GM19239 (cell line): Measurements from ENCODE around the gene ARHGDIA.
A peak's percentile ranks its signal among the peaks of the same experiment; 100 is the strongest.

Source experiments
- DNase-seq: peaks from one replicate; pipeline ENCODE4 v3.0.0; 2011; ENCODE audit warnings: low spot score; ENCODE audit not compliant: insufficient read length
- FAIRE-seq: peaks from 2 replicates; lab custom pipeline; 2011; peaks lifted over from hg19 to GRCh38; lab: Jason Lieb, UNC

The ARHGDIA gene

DNA sequence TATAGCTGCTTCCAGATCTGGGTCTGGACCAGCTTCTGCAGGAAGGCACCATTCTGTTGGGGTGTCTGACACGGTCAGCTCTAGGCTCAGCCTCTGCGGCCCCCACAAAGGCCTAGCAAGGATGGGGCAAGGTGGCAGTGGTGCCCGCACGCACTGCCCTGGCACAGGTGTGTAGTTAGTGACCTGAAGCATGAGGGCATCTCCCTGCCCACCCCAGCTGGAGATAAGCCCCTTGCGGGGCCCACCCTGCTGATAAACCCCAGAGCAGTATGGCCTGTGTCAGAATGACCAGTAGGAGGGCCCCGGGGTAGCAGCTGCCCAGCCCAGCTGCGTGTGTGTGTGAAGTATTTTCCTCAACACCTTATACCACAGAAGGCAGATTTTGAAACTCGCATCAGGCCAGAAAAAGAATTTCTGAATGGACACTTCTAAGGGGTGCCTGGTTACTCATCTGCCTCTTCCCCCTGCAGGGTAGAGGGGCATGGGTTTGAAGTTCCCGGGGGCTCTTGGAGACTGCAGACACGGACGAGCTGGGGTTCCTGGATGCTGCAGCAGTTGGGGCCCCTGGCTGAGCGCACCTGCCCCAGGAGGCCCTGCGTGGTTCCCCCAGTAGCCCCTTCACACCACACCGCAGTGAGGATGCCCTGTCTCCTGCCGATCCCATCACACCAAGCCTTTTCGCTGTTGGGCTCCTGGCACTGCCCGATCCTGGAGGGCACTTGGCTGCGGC, 4.5 kb downstream of the ARHGDIA start:
- DNase-seq (no peak), FAIRE-seq (no peak)

DNA sequence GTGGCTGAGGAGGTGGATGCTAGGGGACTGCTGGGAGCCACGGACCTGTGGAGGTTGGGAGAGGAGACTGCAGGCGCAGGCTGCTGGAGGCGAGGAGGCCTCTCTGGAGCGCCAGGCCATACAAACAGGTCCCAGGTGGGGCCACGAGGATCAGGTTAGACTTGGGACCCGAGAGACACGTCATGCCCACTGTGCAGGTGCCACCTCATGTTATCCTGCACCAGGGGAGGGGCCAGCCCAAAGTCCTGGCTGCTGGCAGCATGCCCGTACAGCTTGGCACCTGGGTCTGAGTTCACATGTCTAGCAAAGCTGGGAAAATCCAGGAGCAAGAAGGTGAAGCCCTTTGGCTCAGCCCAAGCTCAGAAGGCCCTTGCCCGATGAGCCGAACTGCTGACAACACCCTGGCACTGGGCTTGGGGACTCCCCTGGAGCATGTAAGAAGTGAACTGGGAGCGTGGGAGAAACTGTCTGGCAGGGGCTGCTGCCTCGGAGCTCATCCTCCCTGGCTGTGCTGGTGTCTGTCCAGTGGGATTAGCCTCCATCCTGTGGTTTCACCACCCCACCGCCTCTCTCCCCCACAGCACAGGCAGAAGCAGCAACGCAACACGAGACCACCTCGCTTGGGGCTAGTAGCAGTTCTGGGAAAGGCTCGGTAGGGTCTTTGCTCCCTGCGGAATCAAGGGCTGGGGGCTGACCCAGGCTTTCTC, 5.3 kb downstream of the ARHGDIA start:
- FAIRE-seq (no peak), DNase-seq (no peak)

DNA sequence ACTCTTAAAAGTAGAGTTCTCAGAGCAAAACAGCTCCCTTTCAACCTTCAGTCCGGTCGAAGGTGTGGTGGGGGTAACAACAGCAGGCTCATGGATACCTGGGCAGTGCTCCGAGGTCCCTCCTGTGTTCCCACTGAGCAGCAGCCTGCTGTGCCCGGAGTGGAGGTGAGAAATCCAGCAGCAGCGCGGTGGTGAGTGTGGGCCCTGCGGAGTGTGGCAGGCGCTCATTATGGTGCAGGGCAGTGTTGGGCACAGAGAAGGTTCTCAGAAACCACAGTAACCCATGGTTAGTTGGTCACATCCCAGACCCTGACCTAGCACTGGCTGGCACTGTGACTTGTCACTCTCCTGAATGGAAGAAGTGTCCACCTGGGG, 5.8 kb downstream of the ARHGDIA start:
- FAIRE-seq (no peak), DNase-seq (no peak)

DNA sequence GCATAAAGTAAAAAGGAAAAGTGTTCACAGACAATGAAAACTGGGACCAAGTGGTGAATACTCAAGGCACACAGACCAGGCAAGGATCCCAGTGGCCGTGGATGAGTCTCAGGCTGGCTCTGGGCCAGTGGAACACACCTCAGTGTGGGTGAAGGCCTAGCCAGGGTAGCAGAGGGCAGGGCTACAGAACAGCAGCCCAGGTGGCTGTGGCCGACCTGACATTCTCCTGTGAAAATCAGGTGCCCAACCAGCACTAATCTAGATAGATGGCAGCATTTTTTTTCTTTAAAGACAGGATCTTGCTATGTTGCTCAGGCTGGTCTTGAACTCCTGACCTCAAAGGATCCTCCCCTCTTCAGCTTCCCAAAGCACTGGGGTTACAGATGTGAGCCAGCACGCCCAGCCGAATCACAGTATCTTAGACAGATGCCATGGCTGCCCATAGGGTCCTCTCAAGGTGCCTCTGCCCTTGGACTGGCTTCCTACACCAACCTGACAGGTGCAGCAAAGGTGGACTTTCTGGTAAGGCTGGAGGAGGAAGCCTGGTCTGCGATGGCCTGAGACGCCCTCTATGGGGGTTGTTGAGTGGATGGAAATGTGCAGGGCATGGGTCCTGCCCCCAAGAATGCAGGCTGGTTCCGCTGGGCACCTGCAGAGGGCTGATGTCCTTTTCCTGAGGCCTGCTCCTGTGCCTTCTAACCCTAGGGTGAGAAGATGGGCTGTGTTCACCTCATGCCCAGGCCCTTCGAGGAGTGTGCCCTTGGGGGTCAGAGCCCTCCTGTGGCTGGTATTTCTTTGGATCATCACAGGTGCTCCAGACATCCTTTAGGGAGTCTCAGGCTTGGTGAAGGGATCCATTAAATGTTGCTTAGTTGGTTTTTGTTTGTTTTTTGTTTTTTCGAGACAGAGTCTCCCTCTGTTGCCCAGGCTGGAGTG, 7.0 kb downstream of the ARHGDIA start:
- no peak for FAIRE-seq

DNA sequence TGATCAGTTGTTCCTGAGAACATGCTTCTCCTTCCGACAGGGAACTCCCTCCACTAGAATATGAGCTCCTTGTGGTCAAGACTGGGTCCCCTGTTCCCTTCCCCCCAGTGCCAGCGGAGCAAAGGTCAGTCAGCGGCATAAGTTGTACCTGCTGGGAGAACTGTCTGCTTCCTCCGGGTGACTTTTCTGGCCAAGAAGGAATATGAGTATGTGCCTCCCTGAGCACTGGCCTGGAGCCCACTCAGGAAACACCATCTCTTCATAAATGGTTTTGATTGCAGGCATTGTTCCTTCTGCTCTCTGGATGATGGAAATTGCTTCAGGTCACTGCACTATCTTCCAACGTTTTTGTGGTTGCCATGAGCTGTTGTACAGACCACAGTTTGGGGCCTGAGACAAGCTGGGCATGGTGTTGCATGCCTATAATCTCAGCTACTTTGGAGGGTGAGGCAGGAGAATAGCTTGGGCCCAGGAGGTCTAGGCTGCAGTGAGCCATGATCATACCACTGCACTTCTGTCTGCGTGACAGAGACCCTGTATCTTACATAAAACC, 7.9 kb downstream of the ARHGDIA start:
- FAIRE-seq (no peak), DNase-seq (no peak)

More for the DNA sequence above, 7.0 kb downstream of the ARHGDIA start:
- DNase-seq: no peak

DNA sequence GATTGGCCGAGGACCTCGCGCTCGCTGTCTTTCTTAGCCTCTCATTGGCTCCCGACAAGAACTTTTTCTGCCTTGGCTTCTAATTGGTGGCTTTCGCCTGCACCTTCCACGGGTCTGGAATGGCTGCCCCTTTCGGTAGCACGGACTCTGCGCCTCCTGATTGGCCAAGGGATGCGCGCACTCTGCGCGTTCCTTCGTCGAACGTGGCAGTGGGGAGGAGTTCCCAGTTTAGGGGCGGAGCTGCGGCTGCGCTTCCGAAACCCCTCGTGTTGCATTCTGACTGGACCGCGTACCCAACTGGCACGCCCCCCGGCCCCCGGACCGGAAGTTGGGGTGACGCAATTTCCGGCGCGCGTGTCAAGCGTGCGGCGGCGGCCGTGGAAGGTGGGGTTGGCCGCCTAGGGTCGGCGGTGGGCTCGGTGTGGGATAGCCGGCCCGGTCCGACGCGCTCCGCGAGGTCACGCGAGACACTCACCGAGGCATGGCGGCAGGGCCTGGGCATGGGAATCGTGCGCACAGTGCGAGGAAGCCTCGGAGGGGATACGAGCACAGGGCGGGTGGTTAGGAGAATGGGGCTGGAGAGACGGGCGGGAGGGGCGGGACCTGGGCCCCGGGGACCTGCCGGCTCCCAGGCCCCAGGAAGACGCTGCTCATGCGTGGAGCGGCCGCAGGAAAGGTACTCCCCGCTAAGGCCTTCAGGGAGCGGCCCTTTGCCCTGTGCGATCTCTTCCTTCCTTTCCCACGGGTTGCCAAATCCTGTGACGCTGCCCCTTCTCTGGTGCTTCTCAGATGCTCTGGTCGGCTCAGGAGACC, 10.2 kb downstream of the ARHGDIA start:
- DNase-seq (peak; percentile 100), FAIRE-seq (peak; percentile 97)

DNA sequence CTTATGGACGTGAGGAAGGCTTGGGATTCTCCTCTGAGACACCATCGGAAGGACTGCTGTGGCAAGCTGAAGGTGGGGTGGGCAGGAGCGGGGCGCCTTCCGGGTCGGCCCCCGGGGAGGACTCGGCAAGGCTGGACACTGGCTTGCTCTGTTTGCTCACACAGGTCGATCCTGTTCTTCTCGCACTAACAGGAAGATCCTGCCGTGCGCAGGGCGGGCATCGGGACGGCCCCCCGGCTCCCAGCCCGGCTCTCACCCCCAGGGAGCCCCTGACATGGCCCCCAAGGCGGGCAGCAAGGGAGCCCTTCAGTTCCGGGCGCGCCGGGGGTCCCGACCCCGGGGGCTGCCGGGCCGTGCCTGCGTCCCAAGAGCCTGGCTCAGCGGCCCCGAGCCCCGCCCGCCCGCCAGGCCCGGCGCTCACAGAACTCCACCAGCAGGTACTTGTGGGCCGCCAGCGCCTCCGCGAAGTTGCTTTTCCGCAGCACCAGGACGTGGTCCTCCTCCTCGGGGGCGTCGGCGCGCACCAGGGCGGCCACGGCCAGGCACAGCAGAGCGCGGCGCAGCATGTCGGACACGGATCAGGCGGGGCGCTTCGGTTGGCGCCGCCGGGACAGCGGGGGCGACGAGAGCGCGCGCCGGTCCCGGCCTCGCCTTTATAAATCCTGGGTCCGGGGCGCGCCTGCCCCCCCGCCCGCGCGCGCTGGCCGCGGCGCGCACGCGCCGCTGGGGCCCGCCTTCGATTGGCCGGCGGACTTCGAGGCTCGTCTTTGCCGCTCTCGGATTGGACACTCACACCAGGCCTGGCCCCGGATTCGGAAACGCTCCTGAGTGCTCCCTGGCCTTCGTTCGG, 11.0 kb downstream of the ARHGDIA start, which contains the start of gene P4HB:
Gene P4HB, minus strand, starts transcription at position 630 of the 850 bp plus-strand sequence. Its CDS starts 64 bp downstream, at position 566.
- no peak for FAIRE-seq
- DNase-seq: no peak

DNA sequence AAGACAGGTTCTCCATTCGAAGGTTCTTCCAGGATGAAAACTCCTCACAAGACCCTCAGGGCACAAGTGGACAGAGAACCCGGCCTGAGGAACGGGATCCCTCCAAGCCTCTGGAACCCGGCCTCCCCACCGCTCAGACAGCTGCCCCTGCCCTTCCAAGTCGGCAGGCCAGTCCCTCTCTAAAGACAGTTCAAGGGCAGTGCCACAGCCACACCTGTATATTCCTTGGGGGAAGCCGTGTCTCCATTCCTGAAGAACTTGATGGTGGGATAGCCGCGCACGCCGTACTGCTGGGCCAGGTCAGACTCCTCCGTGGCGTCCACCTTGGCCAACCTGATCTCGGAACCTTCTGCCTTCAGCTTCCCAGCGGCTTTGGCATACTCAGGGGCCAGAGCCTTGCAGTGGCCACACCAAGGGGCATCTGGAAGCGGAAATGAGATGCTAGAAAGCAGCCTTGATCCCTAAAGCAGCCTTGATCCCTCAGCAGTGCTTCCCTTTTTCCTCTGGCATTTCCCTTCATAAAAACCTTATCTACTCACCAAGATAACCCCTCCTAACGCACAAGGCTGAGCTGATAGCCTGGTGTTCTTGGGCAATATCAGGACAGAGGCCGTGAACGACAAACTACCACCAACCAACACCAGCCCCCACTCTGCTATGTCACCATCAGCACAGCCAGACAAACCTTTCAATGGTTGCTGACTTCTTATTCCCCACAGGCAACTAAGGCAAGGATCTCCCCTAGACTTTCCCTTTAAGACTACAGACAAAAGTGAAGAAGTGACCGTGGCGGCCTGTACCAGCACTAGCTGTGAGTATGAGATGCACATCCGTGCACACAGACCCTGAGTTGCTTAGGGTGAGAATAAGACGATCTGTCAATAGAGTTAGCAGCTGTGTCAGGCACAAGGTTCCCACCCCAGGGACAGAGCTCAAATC, 11.9 kb downstream of the ARHGDIA start:
- FAIRE-seq (no peak), DNase-seq (no peak)

DNA sequence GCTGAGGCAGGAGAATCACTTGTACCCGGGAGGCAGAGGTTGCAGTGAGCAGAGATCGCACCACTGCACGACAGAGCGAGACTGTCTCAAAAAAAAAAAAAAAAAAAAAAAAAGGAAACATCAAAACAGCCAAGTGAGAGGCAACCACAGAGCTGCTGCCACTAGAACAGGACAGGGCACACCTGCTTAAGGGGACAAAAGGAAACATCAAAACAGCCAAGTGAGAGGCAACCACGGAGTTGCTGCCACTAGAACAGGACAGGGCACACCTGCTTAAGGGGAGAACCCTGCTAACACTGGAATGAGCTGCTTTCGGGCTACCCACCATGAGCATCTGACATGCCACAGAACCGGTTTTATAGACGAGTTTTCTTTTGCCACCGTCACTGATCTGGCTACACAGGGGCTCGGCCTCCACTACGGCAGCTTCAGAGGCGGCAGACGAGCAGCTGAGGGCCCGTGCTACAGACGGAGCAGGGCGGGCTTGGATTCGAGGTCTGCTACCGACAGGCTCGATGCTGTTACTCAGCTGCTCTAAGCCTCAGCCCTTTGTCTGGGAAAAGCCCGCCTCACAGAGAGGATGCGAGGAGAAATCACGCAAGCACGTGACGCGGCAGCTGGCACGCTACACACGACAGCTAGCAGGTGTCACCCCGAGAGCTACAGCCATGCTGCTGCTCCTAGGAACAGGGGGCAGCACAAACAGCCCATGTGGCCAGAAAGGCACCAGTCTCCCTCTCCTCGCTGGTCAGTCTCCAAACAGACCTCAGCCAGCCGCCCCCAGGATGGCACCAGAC, 12.8 kb downstream of the ARHGDIA start:
- no peak for FAIRE-seq
- no peak for DNase-seq

DNA sequence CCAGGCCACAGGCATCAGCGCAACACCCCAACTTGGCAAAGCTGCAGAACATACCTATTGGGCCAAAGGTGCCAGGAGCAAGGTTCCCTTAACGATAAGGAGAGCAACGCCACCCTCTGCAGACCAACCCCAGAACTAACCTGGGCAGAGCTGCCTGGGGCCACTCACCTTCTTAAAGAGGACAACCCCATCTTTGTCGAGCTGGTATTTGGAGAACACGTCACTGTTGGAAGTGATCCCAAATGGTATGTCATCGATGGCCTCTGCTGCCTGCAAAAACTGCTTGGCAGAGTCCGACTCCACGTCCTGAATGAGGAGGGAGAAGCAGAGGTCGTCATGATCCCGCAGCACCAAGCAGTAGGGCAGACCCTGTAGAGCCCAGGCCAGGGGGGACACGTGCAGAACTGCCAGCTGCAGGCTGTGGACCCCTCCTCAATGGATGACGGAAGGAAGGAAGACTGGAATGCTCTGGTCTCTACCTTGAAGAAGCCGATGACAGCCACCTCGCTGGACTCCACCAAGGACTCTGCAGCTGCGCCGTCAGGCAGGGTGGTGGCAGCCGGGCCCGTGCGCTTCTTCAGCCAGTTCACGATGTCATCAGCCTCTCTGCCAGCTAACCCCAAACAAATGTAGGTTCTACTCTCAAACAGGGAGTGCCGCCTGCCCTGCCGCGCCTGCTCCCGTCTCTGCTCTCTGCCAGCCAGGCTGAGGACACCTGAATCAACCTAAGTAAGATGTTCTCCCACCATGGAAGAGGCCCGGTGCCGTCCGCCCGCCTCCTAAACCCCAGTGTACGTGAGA, 16.0 kb downstream of the ARHGDIA start:
- no peak for DNase-seq

DNA sequence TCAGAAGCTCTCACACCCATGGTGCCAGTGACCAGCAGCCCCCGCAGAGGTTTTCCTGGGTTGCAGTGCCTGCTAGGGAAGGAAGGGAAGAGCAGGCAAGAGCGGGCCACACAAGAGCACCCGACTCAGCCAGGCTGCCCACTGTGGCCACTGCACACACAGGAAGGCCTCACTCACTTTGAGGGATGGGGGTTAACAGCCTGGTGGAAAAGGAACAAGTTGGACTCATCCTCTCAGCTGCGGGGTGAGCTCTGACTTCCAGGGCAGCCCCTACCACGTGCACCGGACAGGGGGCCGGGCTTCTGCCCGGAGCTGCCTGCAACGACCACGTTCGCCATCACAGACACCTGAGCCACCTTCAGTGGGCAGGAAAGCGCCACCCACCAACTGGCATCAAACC, 18.9 kb downstream of the ARHGDIA start:
- no peak for DNase-seq

More for the DNA sequence above, 16.0 kb downstream of the ARHGDIA start:
- peak; percentile 11 for FAIRE-seq

DNA sequence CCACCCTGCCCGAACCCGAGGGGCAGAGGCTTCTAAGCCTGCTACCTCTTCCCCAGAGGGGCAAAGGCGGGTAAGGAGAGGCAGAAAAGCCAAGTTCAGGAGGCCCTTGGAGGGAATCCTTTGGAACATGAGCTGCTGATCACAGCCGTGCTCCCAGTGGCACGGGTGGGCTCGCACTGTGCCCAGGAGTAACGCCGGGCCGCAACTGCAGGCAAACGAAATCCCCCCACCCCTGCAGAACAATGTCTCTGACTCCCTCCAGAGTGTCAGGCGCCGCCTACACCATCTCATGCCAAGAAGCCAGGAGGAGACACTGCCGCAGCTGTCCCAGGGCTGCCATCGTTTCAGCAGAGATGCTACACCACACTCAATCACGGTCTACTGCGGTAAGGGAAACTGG, 19.7 kb downstream of the ARHGDIA start:
- FAIRE-seq (no peak), DNase-seq (no peak)

More for the DNA sequence above, 18.9 kb downstream of the ARHGDIA start:
- FAIRE-seq: no peak

DNA sequence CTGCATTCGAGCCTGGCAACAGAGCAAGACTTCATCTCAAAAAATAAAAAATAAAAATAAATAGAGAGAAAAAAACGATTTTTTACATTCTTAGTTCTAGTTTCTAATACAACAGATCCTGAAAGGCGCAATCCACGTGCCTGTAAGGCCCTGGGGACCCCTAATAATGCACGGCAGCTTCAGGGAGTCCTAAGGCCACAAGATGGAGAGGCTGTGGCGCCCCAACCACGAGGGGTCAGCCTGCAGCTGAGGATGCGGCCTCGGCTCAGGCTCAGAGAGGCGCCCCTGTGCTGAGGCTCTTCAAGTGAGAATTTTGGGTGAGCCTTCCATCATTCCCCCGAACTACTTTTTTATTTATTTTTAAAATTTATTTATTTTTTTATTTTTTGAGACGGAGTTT, 21.7 kb downstream of the ARHGDIA start:
- DNase-seq (no peak), FAIRE-seq (no peak)

DNA sequence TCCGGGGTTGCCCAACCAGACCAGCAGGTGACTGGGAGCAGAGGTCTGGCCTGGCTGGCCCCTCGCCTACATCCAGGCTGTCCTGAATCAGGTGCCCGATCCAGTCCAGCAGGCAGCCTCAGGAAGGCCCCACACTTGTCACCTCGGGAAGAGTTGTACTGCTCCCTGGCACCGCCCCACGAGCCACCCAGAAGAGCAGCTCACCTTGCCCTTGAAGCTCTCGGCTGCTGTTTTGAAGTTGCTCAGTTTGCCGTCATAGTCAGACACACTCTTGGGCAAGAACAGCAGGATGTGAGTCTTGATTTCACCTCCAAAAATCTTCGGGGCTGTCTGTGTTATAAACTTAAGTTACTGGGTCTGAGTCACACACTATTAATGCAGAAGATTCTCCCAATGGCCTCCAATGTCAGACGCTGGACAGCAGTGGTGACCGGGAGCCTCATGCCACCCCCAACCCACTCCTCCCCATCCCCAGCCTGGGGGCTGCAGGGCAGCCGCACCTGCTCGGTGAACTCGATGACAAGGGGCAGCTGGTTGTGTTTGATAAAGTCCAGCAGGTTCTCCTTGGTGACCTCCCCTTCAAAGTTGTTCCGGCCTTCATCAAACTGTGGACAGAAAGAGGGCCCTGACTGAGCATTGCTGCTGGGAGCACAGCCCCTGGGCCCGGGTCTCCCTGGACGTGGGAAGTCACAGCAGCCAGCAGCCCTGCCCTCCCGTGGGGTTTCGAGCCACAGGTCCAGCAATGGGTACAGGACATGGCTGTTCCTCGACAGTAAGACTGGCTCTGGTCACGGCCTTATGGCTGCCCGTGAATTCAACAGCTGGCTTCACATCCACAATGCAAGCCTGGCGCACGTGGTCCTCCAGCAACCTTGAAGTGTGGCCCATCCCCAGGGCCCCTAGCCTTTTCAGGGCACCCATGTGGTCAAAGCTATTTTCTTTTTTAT, 24.1 kb downstream of the ARHGDIA start:
- FAIRE-seq (no peak), DNase-seq (no peak)
